HFFc6 (cell line): ENCODE data around the gene RAB9A. TPM values are rescaled to one million over a fixed set of nuclear protein-coding genes. Genes with fewer than 3 reads are reported as not detected.

Experiments used
- DNase-seq: peaks from one replicate; pipeline ENCODE4 v3.0.0-alpha.2; 2018
- H3K27ac Mint-ChIP-seq: 2 replicates; pipeline ENCODE4 v1.8.0; 2020; ENCODE audit warnings: mild to moderate bottlenecking, mixed read lengths
- H3K27me3 Mint-ChIP-seq: 2 replicates; pipeline ENCODE4 v1.8.0; 2021; ENCODE audit warnings: mild to moderate bottlenecking, moderate library complexity, mixed read lengths; ENCODE audit not compliant: insufficient read depth
- H3K36me3 Mint-ChIP-seq: 2 replicates; pipeline ENCODE4 v1.8.0; 2021; ENCODE audit warnings: low read depth, mixed read lengths
- H3K4me1 Mint-ChIP-seq: 2 replicates; pipeline ENCODE4 v1.8.0; 2020; ENCODE audit warnings: low read depth, mixed read lengths
- H3K4me3 Mint-ChIP-seq: 2 replicates; pipeline ENCODE4 v1.8.0; 2020; ENCODE audit warnings: mild to moderate bottlenecking, moderate library complexity, mixed read lengths
- H3K9me3 Mint-ChIP-seq: 2 replicates; pipeline ENCODE4 v1.8.0; 2020; ENCODE audit warnings: mild to moderate bottlenecking, mixed read lengths
- total RNA-seq, 6 experiments: library from RNA; stranded (reverse); fragmentation: NEBNext Ultra II Directional; extraction: Animal tissue kit (Norgen Biotek cat#: 25700); gene quantifications; 2 replicates in 1 of 6; 3 replicates in 5 of 6; pipeline ENCODE4 v1.2.3, GENCODE V29; 2021
- TF ChIP-seq, protein P1 (sequence below): fragments of 200-600 bp; sonication (generic); IDR thresholded peaks from 2 replicates; pipeline ENCODE4 v1.5.0; 2021; ENCODE audit warnings: antibody characterized with exemption, mild to moderate bottlenecking

Gene RAB9A
- total RNA-seq, 6 experiments from 2014 or later = 13.5 to 18.3 (median 15.1) TPM

DNA sequence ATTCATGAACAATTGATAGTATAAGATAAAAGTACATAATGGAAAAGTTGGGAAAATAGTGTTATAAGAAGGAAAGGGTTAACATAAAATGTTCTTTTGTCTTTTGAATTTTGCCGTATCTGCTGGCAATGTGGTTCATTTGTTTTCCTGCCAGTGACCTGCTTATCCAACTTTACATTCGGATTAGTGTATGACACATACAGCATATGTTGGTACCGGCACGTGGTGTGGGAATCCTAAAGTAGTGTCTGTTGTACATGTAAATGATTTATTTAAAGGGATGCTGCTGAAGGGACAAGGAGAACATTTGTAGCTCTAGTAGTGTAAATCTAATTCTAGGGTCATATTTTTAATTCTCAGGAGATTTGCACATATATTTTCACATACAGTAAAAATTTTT, 11.5 kb downstream of the RAB9A start:
- peaks cover 25% of the 10 kb centered on the region for H3K4me1 Mint-ChIP-seq
- no peaks in the 10 kb centered on the region for H3K36me3 Mint-ChIP-seq
- H3K27ac Mint-ChIP-seq = no peak overlapping the region
- H3K4me3 Mint-ChIP-seq = no peak overlapping the region
- no peaks in the 10 kb centered on the region for H3K27me3 Mint-ChIP-seq
- TF ChIP-seq, protein P1, sequence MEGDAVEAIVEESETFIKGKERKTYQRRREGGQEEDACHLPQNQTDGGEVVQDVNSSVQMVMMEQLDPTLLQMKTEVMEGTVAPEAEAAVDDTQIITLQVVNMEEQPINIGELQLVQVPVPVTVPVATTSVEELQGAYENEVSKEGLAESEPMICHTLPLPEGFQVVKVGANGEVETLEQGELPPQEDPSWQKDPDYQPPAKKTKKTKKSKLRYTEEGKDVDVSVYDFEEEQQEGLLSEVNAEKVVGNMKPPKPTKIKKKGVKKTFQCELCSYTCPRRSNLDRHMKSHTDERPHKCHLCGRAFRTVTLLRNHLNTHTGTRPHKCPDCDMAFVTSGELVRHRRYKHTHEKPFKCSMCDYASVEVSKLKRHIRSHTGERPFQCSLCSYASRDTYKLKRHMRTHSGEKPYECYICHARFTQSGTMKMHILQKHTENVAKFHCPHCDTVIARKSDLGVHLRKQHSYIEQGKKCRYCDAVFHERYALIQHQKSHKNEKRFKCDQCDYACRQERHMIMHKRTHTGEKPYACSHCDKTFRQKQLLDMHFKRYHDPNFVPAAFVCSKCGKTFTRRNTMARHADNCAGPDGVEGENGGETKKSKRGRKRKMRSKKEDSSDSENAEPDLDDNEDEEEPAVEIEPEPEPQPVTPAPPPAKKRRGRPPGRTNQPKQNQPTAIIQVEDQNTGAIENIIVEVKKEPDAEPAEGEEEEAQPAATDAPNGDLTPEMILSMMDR = no peak
- no peak for DNase-seq
- H3K9me3 Mint-ChIP-seq = no peaks in the 10 kb centered on the region

DNA sequence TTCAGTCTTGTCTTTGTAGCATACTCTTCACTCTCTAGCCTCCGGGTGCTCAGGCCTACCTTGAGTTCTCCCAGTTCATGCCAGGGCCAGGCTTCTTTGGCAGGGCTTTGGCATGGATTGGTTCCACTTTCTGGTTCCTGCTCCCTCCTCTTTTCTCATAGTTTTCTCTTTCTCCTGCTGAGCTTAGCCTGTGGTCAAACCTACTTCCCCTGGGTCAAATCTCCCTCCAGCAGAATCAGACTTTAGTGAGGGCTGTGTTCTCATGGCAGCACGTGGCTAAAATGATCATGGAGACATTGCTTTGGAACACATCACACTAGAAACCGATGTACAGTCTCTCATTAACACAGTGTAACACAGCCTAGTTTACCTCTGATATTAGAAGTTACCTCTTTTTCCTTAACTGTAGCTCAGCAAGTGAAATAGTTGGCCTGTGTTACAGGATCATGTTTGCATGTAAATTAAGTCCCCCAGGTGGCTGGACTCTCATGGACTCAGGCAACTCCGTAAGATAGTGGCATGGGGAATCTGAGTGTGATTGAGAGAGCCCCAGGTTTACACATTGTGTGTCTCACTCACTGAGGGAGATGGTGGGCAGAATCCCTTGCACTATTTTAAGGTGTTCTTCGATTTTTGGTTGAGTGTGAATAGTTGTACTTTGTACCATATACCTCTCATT, 13.3 kb downstream of the RAB9A start:
- Mint-ChIP-seq H3K9me3 (no peaks in the 10 kb centered on the region), H3K4me3 (no peak overlapping the region), H3K27me3 (no peaks in the 10 kb centered on the region), H3K4me1 (peaks cover 21% of the 10 kb centered on the region), H3K27ac (no peak overlapping the region), H3K36me3 (no peaks in the 10 kb centered on the region; the same call in 1 of the 2 replicates)
- TF ChIP-seq, protein P1 = no peak
- no peak for DNase-seq

DNA sequence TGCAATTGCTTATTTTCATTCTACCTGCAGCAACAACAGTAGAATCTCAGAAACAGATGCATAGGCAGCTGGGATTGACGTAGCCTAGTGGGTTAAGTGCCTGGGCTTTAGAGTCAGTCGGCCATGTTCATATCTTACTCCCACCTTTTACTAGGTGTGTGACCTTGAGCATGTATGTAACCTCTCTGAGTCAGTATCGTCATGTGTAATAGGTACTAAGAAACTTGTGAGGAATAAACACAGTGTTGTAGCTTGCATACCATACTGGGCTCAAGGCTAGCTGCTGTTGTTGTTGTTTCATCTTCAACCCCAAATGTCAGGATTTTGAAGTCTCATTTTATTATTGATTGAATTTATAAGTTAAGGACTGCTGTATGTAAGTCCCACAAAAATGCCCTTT, 14.2 kb downstream of the RAB9A start:
- no peak for DNase-seq
- H3K27ac Mint-ChIP-seq = no peak overlapping the region
- no peak overlapping the region for H3K4me3 Mint-ChIP-seq
- no peaks in the 10 kb centered on the region; the same call in 1 of the 2 replicates for H3K36me3 Mint-ChIP-seq
- H3K9me3 Mint-ChIP-seq = no peaks in the 10 kb centered on the region
- TF ChIP-seq, protein P1 = no peak
- H3K4me1 Mint-ChIP-seq = peaks cover 19% of the 10 kb centered on the region
- no peaks in the 10 kb centered on the region for H3K27me3 Mint-ChIP-seq

DNA sequence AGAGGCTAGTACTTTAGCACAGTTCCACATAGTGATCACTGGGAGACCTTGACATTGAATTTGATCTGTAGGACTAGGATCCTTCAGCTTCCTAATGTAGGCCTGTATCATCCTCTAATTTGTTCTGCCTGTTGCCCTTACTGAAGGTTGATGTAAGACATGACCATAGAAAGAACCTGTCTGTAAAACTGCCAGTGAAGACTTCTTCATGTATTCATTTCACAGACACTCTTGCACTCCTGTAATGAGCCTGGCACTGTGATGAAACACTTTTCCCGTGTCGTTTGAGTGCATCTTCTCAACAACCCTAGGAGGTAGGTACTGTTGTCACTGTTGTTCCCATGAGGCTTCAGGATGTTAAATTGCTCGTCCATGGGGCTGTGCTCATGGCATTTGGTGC, 14.7 kb downstream of the RAB9A start:
- DNase-seq = no peak
- H3K36me3 Mint-ChIP-seq = no peaks in the 10 kb centered on the region; the same call in 1 of the 2 replicates
- H3K27ac Mint-ChIP-seq = peak overlapping the region; percentile 6; the same call in 1 of the 2 replicates
- H3K4me1 Mint-ChIP-seq = peaks cover 19% of the 10 kb centered on the region
- no peaks in the 10 kb centered on the region for H3K9me3 Mint-ChIP-seq
- TF ChIP-seq, protein P1 = no peak
- H3K27me3 Mint-ChIP-seq = no peaks in the 10 kb centered on the region
- H3K4me3 Mint-ChIP-seq = no peak overlapping the region

DNA sequence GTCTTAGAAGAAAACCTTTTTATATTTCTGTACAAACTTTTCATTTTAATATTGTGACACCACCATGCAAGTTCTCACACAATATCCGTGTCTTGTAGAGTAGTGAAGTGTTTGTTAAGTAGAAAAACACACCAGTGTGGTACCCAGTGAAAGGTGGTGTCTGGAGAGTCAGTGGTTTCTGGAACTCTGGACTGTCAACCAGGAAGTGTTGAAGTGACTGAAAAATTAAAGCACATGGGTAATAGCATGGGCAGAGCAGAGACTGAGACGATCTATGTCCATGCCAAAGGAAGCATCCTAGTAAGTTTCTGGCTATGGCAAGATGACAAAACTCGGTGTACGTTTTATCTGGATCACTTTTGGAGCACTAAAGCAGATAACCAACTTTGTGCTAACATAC, 22.2 kb downstream of the RAB9A start:
- Mint-ChIP-seq H3K27me3 (no peaks in the 10 kb centered on the region; the same call in 1 of the 2 replicates), H3K4me1 (no peaks in the 10 kb centered on the region), H3K9me3 (no peaks in the 10 kb centered on the region), H3K4me3 (no peak overlapping the region), H3K27ac (no peak overlapping the region), H3K36me3 (peaks cover 18% of the 10 kb centered on the region)
- DNase-seq = no peak
- TF ChIP-seq, protein P1 = no peak
